ENCODE measurements around the gene IFNAR2.

IFNAR2 gene

GRCh38 chr21:33229784-33230544, at the start of gene IFNAR2 (continued):
- TF ChIP-seq ZNF488 (tag by site-specific recombination; IDR thresholded peaks at IDR 0.05) (no peak), ZNF843 (tag by site-specific recombination; IDR thresholded peaks at IDR 0.05) (no peak), ZNF157 (tag by site-specific recombination; IDR thresholded peaks at IDR 0.05) (no peak), FEZF1 (tag by site-specific recombination; IDR thresholded peaks at IDR 0.05) (no peak), ZNF530 (tag by site-specific recombination; IDR thresholded peaks at IDR 0.05; ENCODE audit: low read depth) (no peak), REST (tag by site-specific recombination; IDR thresholded peaks at IDR 0.05) (0 out of 2 replicates have a peak, but pooled peaks have one; percentile 11), KLF17 (tag by site-specific recombination; IDR thresholded peaks at IDR 0.05) (peak; percentile 51), ZSCAN16 (tag by site-specific recombination; IDR thresholded peaks at IDR 0.05) (0 out of 2 replicates have a peak, but pooled peaks have one; percentile 52), ZNF423 (tag by site-specific recombination; IDR thresholded peaks at IDR 0.05) (0 out of 2 replicates have a peak, but pooled peaks have one; percentile 17), ZBTB7A (tag by site-specific recombination; IDR thresholded peaks at IDR 0.05; ENCODE audit: low read depth) (peak; percentile 76), BCL11A (tag by site-specific recombination; IDR thresholded peaks at IDR 0.05; ENCODE audit: low read depth) (0 out of 2 replicates have a peak, but pooled peaks have one; percentile 55), ZNF513 (tag by site-specific recombination; IDR thresholded peaks at IDR 0.05) (peak; percentile 44; the same call in 1 of the 2 replicates), PATZ1 (tag by site-specific recombination; IDR thresholded peaks at IDR 0.05) (peak; percentile 92), ZEB2 (tag by site-specific recombination; IDR thresholded peaks at IDR 0.05) (peak; percentile 92), ZBTB26 (tag by site-specific recombination; optimal IDR thresholded peaks at IDR 0.05) (peak; percentile 99), KLF16 (tag by site-specific recombination; IDR thresholded peaks at IDR 0.05) (peak; percentile 90), ZIC2 (tag by site-specific recombination; IDR thresholded peaks at IDR 0.05) (peak; percentile 86), ZNF341 (tag by site-specific recombination; IDR thresholded peaks at IDR 0.05; ENCODE audit: low read depth) (peak; percentile 99), KLF8 (tag by site-specific recombination; IDR thresholded peaks at IDR 0.05) (peak; percentile 74), PRDM10 (tag by site-specific recombination; IDR thresholded peaks at IDR 0.05) (peak; percentile 23), ZNF76 (tag by site-specific recombination; IDR thresholded peaks at IDR 0.05; ENCODE audit: borderline replicate concordance, low read depth) (peak; percentile 85), ZNF366 (tag by site-specific recombination; conservative IDR thresholded peaks at IDR 0.05) (peak; percentile 60; the same call in 1 of the 2 replicates), ZNF660 (tag by site-specific recombination; IDR thresholded peaks at IDR 0.05) (0 out of 2 replicates have a peak, but pooled peaks have one; percentile 55)
